PC-9 (cell line): ENCODE results near the gene SPATS1.
"Not testable (repeated sequence)": the region's sequence is repeated elsewhere in the genome, so short reads cannot be mapped to it uniquely, and the experiment has no call there.

ENCODE experiments used
- CTCF ChIP-seq: fragments of 200-600 bp; sonication (generic); conservative IDR thresholded peaks from 2 replicates; pipeline ENCODE4 v1.6.1; 2017; ENCODE audit warnings: mixed run types, antibody characterized with exemption, mild to moderate bottlenecking, moderate library complexity
- EZH2 ChIP-seq: fragments of 200-600 bp; sonication (generic); IDR thresholded peaks from 2 replicates; pipeline ENCODE4 v1.8.0; 2017; ENCODE audit warnings: antibody characterized with exemption, low read depth

- not testable (repeated sequence) for TF ChIP-seq EZH2, CTCF
Observed at GRCh38 chr6:44346818-44347217, 4.4 kb downstream of the SPATS1 start.
